DMS 273 treated with DMSO at 0.1 percent for 48 hours (cell line): ENCODE measurements around the gene KCNA5.

Experiments used
- DNase-seq: peaks from one replicate; lab custom pipeline; 2025; lab: John Stamatoyannopoulos, UW

KCNA5 gene

GRCh38 chr12:5027046-5027821 is 16.4 kb upstream of the KCNA5 start:
- no peak for DNase-seq

GRCh38 chr12:5030066-5030465 is 13.6 kb upstream of the KCNA5 start:
- DNase-seq: no peak

DNA sequence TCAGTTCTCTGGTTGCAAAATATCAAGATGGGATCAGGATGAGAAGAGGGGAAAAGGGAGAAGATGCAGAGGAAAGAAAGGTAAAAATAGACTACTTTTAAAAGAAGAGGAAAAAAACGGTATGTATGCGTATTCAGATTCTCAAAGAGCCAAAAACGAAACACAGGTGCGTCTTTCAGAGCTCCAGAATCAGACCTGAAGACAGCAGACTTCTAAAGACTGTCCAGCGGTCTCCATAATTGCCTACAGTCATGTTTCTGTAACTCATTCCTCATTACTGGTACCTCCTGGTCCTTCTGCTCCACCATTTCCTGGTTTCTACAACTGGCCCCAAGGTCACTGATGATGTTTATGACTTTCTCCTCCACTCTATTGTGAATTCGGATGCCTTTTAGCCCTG is 12.4 kb upstream of the KCNA5 start:
- no peak for DNase-seq

DNA sequence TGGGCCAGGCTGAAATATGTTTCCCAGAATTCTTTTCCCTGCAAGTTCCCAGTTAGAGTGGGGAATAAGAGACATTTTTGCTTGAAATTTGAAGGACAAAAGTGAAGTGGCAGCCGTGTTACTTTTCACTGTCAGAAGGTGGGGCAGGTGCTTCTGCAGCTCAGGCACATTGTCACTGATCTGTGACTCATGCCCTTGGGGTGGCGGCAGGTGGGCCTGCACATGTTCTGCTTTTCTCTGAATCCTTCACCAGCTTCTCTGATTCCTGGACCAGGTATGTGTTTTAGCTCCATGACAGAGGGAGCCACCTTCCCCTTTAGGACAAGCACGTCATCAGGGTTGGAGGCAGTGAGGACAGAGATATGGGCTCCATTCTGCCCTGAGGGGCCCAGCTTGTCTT is 11.7 kb upstream of the KCNA5 start:
- no peak for DNase-seq

GRCh38 chr12:5032821-5033220 is 10.9 kb upstream of the KCNA5 start:
- DNase-seq: no peak

DNA sequence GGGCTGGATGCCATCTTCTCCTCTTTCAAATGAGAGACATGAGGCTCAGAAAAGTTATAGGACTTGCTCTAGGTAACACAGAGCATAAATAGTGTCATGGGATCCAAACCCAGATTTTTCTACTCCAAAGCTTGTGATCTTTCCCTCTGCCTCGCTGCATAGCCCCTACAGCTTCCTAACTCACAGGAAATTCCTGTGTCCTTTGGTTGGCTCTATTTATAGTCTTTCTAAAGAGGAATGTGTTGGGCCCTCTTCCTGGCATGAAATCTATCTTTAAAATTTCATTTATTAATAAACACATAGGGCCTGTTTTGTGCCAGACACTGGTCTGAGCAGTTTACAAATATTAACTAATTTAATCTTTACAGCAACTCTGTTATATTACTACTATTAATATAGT is 9.8 kb upstream of the KCNA5 start:
- no peak for DNase-seq

DNA sequence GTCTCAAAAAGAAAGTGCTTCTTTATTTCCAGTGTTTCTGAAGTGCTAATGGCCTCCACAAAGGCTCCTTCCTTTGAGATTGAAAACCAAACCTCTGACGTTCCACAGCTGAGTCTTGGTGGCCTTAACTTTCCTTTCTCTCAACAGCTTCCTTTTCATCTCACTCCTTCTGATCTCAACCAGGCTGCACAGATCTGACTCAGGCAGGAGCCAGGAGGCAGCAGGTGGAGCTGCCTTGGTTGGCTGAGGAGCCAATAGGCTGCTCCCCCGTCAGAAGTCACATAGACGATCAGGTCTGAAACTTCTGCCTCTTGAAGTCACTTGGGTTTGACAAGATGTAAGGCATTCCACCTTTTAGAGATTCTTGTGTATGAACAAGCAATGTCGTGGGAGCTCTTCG is 9.1 kb upstream of the KCNA5 start:
- no peak for DNase-seq

DNA sequence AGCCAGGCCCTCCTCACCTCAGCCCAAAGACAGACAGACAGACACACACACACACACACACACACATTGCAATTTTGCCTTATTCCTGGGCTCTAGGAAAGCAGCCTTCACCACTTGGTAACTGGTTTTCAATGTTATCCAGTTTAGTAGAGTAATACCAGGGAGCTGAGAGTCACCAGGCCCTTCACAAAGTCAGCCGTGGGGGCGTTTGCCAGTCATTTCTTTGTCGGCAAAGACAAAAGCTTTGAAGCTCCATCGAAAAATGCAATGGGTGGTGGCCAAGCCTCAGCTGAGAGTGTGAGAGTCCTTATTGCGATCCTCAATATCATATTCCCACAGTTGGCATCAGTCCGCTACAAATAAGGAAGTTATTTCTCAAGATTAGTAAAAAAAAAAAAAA is 8.1 kb upstream of the KCNA5 start:
- no peak for DNase-seq

- DNase-seq: no peak
Observed at GRCh38 chr12:5036031-5036430, 7.6 kb upstream of the KCNA5 start.

- no peak for DNase-seq
Observed at GRCh38 chr12:5037795-5038357, 5.8 kb upstream of the KCNA5 start.

DNA sequence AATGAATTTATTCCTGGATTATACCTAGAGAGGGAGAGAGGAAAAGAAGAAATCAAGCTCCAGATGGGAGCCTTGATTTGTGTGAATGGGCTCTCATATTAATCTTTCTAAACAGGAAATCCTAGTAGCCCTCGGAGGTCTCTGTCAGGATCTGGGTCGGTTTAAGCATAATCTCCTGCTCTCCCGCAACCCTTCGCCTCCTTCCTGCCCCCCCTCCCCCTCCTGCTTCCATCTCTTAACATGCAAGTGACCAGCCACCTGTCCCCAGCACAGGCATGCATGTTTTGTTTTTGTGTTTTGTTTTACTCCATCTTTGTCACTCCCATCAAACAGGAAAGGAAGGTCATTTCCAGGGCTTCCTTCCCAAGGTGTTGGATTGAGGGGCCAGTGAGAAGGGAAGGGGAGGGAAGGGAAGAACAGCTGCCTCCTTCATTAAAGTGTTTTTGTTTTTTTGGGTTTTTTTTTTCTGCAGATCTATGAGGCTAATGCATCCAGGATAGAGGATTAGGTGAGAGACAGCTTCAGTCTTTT is 4.8 kb upstream of the KCNA5 start:
- DNase-seq: no peak

GRCh38 chr12:5039815-5040214 is 3.9 kb upstream of the KCNA5 start:
- no peak for DNase-seq

- DNase-seq: no peak
Observed at GRCh38 chr12:5040368-5040767, 3.3 kb upstream of the KCNA5 start.

- DNase-seq: no peak
Observed at GRCh38 chr12:5044420-5045295, 979 bp downstream of the KCNA5 start.

- DNase-seq: no peak
Observed at GRCh38 chr12:5047094-5047493, 3.4 kb downstream of the KCNA5 start.

GRCh38 chr12:5047729-5048128 is 4.0 kb downstream of the KCNA5 start:
- no peak for DNase-seq

GRCh38 chr12:5050542-5050941 is 6.9 kb downstream of the KCNA5 start:
- DNase-seq: no peak

- DNase-seq: no peak
Observed at GRCh38 chr12:5051334-5051733, 7.7 kb downstream of the KCNA5 start.

GRCh38 chr12:5051913-5052312 is 8.2 kb downstream of the KCNA5 start:
- DNase-seq: no peak

DNA sequence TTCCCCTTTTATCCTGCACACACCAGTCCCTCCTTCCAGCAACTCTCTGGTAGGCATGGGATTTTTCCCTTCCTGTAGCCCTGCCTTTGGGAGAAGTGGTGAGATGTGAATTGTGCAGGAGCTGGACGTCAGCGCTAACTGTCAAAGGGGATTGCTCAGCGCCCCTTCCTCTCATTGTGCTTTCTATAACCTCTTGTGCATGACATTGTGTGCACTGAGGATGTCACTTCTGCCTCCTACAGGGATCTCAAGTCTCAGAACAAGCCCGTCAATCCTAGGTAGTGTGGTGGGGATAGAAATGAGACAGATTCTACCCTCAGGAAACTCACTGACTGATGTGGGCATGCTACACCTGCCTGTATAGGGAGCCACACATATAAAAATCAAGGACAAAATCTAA is 8.7 kb downstream of the KCNA5 start:
- DNase-seq: no peak

GRCh38 chr12:5059358-5059757 is 15.7 kb downstream of the KCNA5 start:
- DNase-seq: no peak

DNA sequence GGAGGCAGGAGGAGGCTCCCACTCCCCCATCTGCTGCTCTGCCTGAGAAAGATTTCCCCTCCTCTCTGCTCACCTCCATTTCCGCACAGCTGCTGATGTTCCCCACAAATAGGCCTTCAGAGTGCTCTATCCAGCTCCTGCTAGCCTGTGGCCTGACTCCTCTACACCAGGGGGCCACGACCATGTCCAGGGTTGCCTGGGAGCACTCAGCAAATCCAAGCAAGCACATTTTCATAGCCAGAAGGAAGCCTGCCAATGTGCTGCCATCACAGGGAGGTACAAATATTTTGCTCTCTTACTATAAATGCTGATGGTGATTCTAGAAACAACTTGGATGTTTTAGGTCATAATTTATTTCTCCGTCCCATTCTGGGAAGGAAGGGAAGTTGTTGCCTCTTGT is 17.3 kb downstream of the KCNA5 start:
- DNase-seq: no peak

DNA sequence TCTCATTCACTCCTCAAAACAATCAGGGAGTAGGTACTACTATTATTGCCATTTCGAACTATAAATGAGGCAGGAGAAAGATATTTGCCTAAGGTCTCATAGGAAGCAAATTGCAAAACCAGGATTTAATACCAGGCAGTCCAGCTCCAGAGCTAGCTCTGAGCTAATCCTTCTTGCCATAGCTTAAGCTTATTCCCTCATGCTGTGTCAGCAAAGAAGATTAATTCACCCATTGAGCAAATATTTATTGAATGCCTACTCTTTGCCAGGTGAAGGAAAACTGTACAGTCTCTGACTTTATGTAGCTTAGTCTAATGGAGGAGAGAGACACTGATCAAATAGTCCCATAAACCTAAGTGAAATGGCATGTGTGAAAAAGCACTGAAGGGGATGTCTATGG is 19.5 kb downstream of the KCNA5 start:
- DNase-seq: no peak
